Caco-2 (cell line): ENCODE results near the gene PDGFD. TPM values are rescaled to one million over a fixed set of nuclear protein-coding genes. Genes with fewer than 3 reads are reported as not detected.

Experiments used
- BruUV-seq: library from RNA; stranded (reverse); fragments of 400-500 nt; replicated peaks from 2 replicates; lab custom pipeline; 2021; lab: Mats Ljungman, UMichigan
- CTCF ChIA-PET: fragments of 300-600 bp; sonication (Branson Sonifier 250); formaldehyde crosslinking; loops from one replicate; lab custom pipeline; 2022; ENCODE audit warnings: antibody characterized with exemption; lab: Charles Lee
- POLR2A ChIA-PET: fragments of 300-600 bp; sonication (Branson Sonifier 250); formaldehyde crosslinking; loops from one replicate; lab custom pipeline; 2022; ENCODE audit warnings: antibody characterized with exemption; lab: Charles Lee
- DNase-seq, 2 experiments: peaks; one replicate each; pipeline versions ENCODE4 v3.0.0 to v3.0.0-alpha.2; 2020 to 2022
- H3K27me3 ChIP-seq: replicated peaks from 2 replicates; pipeline ENCODE4 v1.6.0; 2011; ENCODE audit warnings: low read length; ENCODE audit not compliant: control insufficient read depth, insufficient read depth
- H3K36me3 ChIP-seq: 2 replicates; pipeline ENCODE4 v1.5.1; 2011; ENCODE audit warnings: low read length; ENCODE audit not compliant: control insufficient read depth, insufficient read depth
- H3K4me1 ChIP-seq: fragments of 250-450 bp; sonication (Bioruptor Pico); 2 replicates; pipeline ENCODE4 v1.5.1; 2020; ENCODE audit warnings: mild to moderate bottlenecking
- H3K4me3 ChIP-seq: 2 replicates; pipeline ENCODE4 v1.5.1; 2011; ENCODE audit warnings: low read depth, mild to moderate bottlenecking, control low read depth, low read length
- H3K9me3 ChIP-seq: fragments of 250-450 bp; sonication (Bioruptor Pico); 2 replicates; pipeline ENCODE4 v1.5.1; 2020; ENCODE audit warnings: mild to moderate bottlenecking, moderate library complexity
- H3K27ac Mint-ChIP-seq: one replicate; pipeline ENCODE4 v1.8.0; 2022; ENCODE audit warnings: mixed read lengths; ENCODE audit not compliant: unreplicated experiment
- H3K27me3 Mint-ChIP-seq: one replicate; pipeline ENCODE4 v1.8.0; 2022; ENCODE audit warnings: mixed read lengths; ENCODE audit not compliant: insufficient read depth, unreplicated experiment
- H3K36me3 Mint-ChIP-seq: one replicate; pipeline ENCODE4 v1.8.0; 2022; ENCODE audit warnings: mild to moderate bottlenecking, mixed read lengths; ENCODE audit not compliant: insufficient read depth, unreplicated experiment
- H3K4me1 Mint-ChIP-seq: one replicate; pipeline ENCODE4 v1.8.0; 2022; ENCODE audit warnings: low read depth, mixed read lengths; ENCODE audit not compliant: unreplicated experiment
- H3K4me3 Mint-ChIP-seq: one replicate; pipeline ENCODE4 v1.8.0; 2022; ENCODE audit warnings: mild to moderate bottlenecking, moderate library complexity, mixed read lengths; ENCODE audit not compliant: unreplicated experiment
- H3K9me3 Mint-ChIP-seq: one replicate; pipeline ENCODE4 v1.8.0; 2022; ENCODE audit warnings: mixed read lengths; ENCODE audit not compliant: unreplicated experiment
- CTCF ChIP-seq, 2 experiments: fragments of 200-600 bp in 1 of 2; IDR thresholded peaks; 1 replicate in 1 of 2; 2 replicates in 1 of 2; pipeline versions ENCODE4 v1.5.1 to v1.8.0; 2011 to 2022; ENCODE audit warnings: antibody characterized with exemption in 1 of 2, control low read depth in 1 of 2, inconsistent platforms in 1 of 2, low read depth in 1 of 2, low read length in 1 of 2, mild to moderate bottlenecking in 1 of 2, moderate library complexity in 1 of 2; ENCODE audit not compliant: insufficient read depth in 1 of 2, severe bottlenecking in 1 of 2, unreplicated experiment in 1 of 2
- intact Hi-C: fragments of 100-400 bp; cut with micrococcal nuclease; formaldehyde crosslinking; loops from one replicate; pipeline ENCODE4 v1.10.0; 2022; ENCODE audit not compliant: unreplicated experiment
- total RNA-seq: library from RNA; stranded (reverse); gene quantifications from 2 replicates; pipeline ENCODE4 v1.2.3, GENCODE V29; 2022

The PDGFD gene
- total RNA-seq, 1 experiment from 2014 or later, result not detected

- H3K27me3 ChIP-seq, result no peaks in the 10 kb centered on the region
- no peak overlapping the region for H3K4me3 ChIP-seq
- CTCF ChIA-PET, result no interaction called here
- Mint-ChIP-seq H3K36me3 (peaks cover 5% of the 10 kb centered on the region), H3K9me3 (peaks cover 16% of the 10 kb centered on the region), H3K27ac (no peak overlapping the region), H3K4me3 (no peak overlapping the region), H3K4me1 (peaks cover 15% of the 10 kb centered on the region), H3K27me3 (no peaks in the 10 kb centered on the region)
- no TSS peak for BruUV-seq
- POLR2A ChIA-PET, result no interaction called here
- TF ChIP-seq CTCF (IDR thresholded peaks at IDR 0.05; ENCODE audit: insufficient read depth in 1 of 2, low read depth in 1 of 2, low read length in 1 of 2, severe bottlenecking in 1 of 2, unreplicated experiment in 1 of 2), result no peak
- H3K9me3 ChIP-seq, result peaks cover 7% of the 10 kb centered on the region; the same call in 1 of the 2 replicates
- peaks cover 22% of the 10 kb centered on the region for H3K4me1 ChIP-seq
- DNase-seq, result no peak
- H3K36me3 ChIP-seq, result no peaks in the 10 kb centered on the region
- intact Hi-C loops, result no loop called here
Observed at GRCh38 chr11:104200688-104201087, 36.7 kb upstream of the PDGFD start.

GRCh38 chr11:104199053-104199452, 35.1 kb upstream of the PDGFD start:
- Histone ChIP-seq H3K27me3 (no peaks in the 10 kb centered on the region), H3K4me3 (no peak overlapping the region), H3K4me1 (peaks cover 22% of the 10 kb centered on the region), H3K36me3 (no peaks in the 10 kb centered on the region), H3K9me3 (peaks cover 7% of the 10 kb centered on the region; the same call in 1 of the 2 replicates)
- BruUV-seq, result no TSS peak
- ChIA-PET CTCF (no interaction called here), POLR2A (no interaction called here)
- Mint-ChIP-seq H3K27me3 (no peaks in the 10 kb centered on the region), H3K36me3 (peaks cover 5% of the 10 kb centered on the region), H3K27ac (no peak overlapping the region), H3K4me3 (no peak overlapping the region), H3K9me3 (peaks cover 17% of the 10 kb centered on the region), H3K4me1 (peaks cover 15% of the 10 kb centered on the region)
- intact Hi-C loops, result loop anchor here (10.0 kb wide), 1 partner anchor 274 kb away; no protein-coding TSS in a partner anchor
- TF ChIP-seq CTCF (IDR thresholded peaks at IDR 0.05; ENCODE audit: insufficient read depth in 1 of 2, low read depth in 1 of 2, low read length in 1 of 2, severe bottlenecking in 1 of 2, unreplicated experiment in 1 of 2), result no peak
- no peak for DNase-seq

GRCh38 chr11:104198576-104198975, 34.6 kb upstream of the PDGFD start:
- intact Hi-C loops, result loop anchor here (10.0 kb wide), 1 partner anchor 274 kb away; no protein-coding TSS in a partner anchor
- Histone ChIP-seq H3K36me3 (no peaks in the 10 kb centered on the region), H3K27me3 (no peaks in the 10 kb centered on the region), H3K4me3 (no peak overlapping the region), H3K4me1 (peaks cover 22% of the 10 kb centered on the region), H3K9me3 (peaks cover 7% of the 10 kb centered on the region; the same call in 1 of the 2 replicates)
- no peak for TF ChIP-seq CTCF (IDR thresholded peaks at IDR 0.05; ENCODE audit: insufficient read depth in 1 of 2, low read depth in 1 of 2, low read length in 1 of 2, severe bottlenecking in 1 of 2, unreplicated experiment in 1 of 2)
- no peak for DNase-seq
- Mint-ChIP-seq H3K4me1 (peaks cover 15% of the 10 kb centered on the region), H3K27me3 (no peaks in the 10 kb centered on the region), H3K27ac (no peak overlapping the region), H3K4me3 (no peak overlapping the region), H3K36me3 (peaks cover 5% of the 10 kb centered on the region), H3K9me3 (peaks cover 17% of the 10 kb centered on the region)
- ChIA-PET CTCF (no interaction called here), POLR2A (no interaction called here)
- no TSS peak for BruUV-seq
